CD14-positive monocyte (primary cell): Measurements from ENCODE around the gene KIDINS220. TPM values are rescaled to one million over a fixed set of nuclear protein-coding genes. Genes with fewer than 3 reads are reported as not detected.

ENCODE experiments used
- DNase-seq, 3 donors: peaks; one replicate each; pipeline ENCODE4 v3.0.0-alpha.2; 2011 to 2022
- H2AFZ ChIP-seq: 2 replicates; pipeline ENCODE4 v1.6.0; 2012; ENCODE audit warnings: mild to moderate bottlenecking, low read depth, low read length, inconsistent platforms; ENCODE audit not compliant: insufficient read depth, poor library complexity, severe bottlenecking
- H3K27ac ChIP-seq, 2 donors: 1 replicate in 1 of 2; 2 replicates in 1 of 2; pipeline ENCODE4 v1.5.1; 2012 to 2013; ENCODE audit warnings: low read length in 2 of 2, control low read depth in 1 of 2, inconsistent platforms in 1 of 2, low read depth in 1 of 2, mild to moderate bottlenecking in 1 of 2
- H3K27me3 ChIP-seq, 2 donors: one replicate each; pipeline versions ENCODE4 v1.6.0 to v1.6.1; 2011 to 2013; ENCODE audit warnings: low read length in 2 of 2; ENCODE audit not compliant: control insufficient read depth in 2 of 2, insufficient read depth in 2 of 2
- H3K36me3 ChIP-seq, 2 donors: replicated peaks in 1 of 2; 1 replicate in 1 of 2; 2 replicates in 1 of 2; pipeline versions ENCODE4 v1.5.1 to v1.6.1; 2012 to 2013; ENCODE audit warnings: low read length in 2 of 2, control low read depth in 1 of 2, inconsistent platforms in 1 of 2, mild to moderate bottlenecking in 1 of 2; ENCODE audit not compliant: insufficient read depth in 2 of 2, control insufficient read depth in 1 of 2
- H3K4me1 ChIP-seq, 2 donors: 1 replicate in 1 of 2; 2 replicates in 1 of 2; pipeline versions ENCODE4 v1.5.1 to v1.6.1; 2012 to 2013; ENCODE audit warnings: low read length in 2 of 2, control low read depth in 1 of 2, inconsistent platforms in 1 of 2, mild to moderate bottlenecking in 1 of 2, moderate library complexity in 1 of 2; ENCODE audit not compliant: insufficient read depth in 2 of 2, control insufficient read depth in 1 of 2
- H3K4me2 ChIP-seq: replicated peaks from 2 replicates; pipeline ENCODE3; 2012; ENCODE audit warnings: low read length, moderate library complexity, mild to moderate bottlenecking; ENCODE audit not compliant: poor library complexity, severe bottlenecking; ENCODE audit errors: extremely low read depth
- H3K4me3 ChIP-seq, 3 experiments: fragments of 200-600 bp in 1 of 3; sonication (generic) in 1 of 3; replicated peaks in 1 of 3; 1 replicate in 2 of 3; 2 replicates in 1 of 3; pipeline ENCODE4 v1.5.1; 2011 to 2013; ENCODE audit warnings: low read length in 3 of 3, mild to moderate bottlenecking in 3 of 3, control low read depth in 2 of 3, low read depth in 2 of 3, inconsistent platforms in 1 of 3, moderate library complexity in 1 of 3
- H3K79me2 ChIP-seq: 2 replicates; pipeline ENCODE4 v1.6.0; 2012; ENCODE audit warnings: mild to moderate bottlenecking, control low read depth, inconsistent platforms, low read length, moderate library complexity; ENCODE audit not compliant: insufficient read depth
- H3K9ac ChIP-seq: 2 replicates; pipeline ENCODE4 v1.6.0; 2017; ENCODE audit warnings: low read length, mild to moderate bottlenecking; ENCODE audit not compliant: insufficient read depth, poor library complexity, severe bottlenecking
- H3K9me3 ChIP-seq, 2 donors: replicated peaks in 1 of 2; 1 replicate in 1 of 2; 2 replicates in 1 of 2; pipeline versions ENCODE4 v1.5.1 to v1.6.1; 2012 to 2013; ENCODE audit warnings: low read length in 2 of 2, control low read depth in 1 of 2; ENCODE audit not compliant: control insufficient read depth in 1 of 2, insufficient read depth in 1 of 2
- H4K20me1 ChIP-seq: 2 replicates; pipeline ENCODE4 v1.6.0; 2012; ENCODE audit warnings: mild to moderate bottlenecking, low read length, control low read depth, moderate library complexity; ENCODE audit not compliant: insufficient read depth
- H3K27ac Mint-ChIP-seq, 7 donors: one replicate each; pipeline ENCODE4 v1.8.0; 2020; ENCODE audit warnings: mild to moderate bottlenecking in 7 of 7, mixed read lengths in 7 of 7, moderate library complexity in 6 of 7, inconsistent platforms in 2 of 7
- H3K27me3 Mint-ChIP-seq, 3 donors: one replicate each; pipeline ENCODE4 v1.8.0; 2021 to 2022; ENCODE audit warnings: low read depth in 3 of 3, mild to moderate bottlenecking in 3 of 3, mixed read lengths in 3 of 3, moderate library complexity in 3 of 3, inconsistent platforms in 1 of 3
- H3K36me3 Mint-ChIP-seq, 2 donors: one replicate each; pipeline ENCODE4 v1.8.0; 2020; ENCODE audit warnings: mixed read lengths in 2 of 2, inconsistent platforms in 1 of 2, mild to moderate bottlenecking in 1 of 2
- H3K4me1 Mint-ChIP-seq: one replicate; pipeline ENCODE4 v1.8.0; 2020; ENCODE audit warnings: mild to moderate bottlenecking, mixed read lengths
- H3K4me3 Mint-ChIP-seq, 2 donors: one replicate each; pipeline ENCODE4 v1.8.0; 2020; ENCODE audit warnings: mild to moderate bottlenecking in 2 of 2, mixed read lengths in 2 of 2, moderate library complexity in 1 of 2
- H3K9me3 Mint-ChIP-seq, 7 donors: one replicate each; pipeline ENCODE4 v1.8.0; 2020 to 2022; ENCODE audit warnings: mixed read lengths in 7 of 7, mild to moderate bottlenecking in 6 of 7, moderate library complexity in 6 of 7, inconsistent platforms in 2 of 7
- CTCF ChIP-seq: fragments of 200-600 bp; IDR thresholded peaks from one replicate; pipeline ENCODE4 v1.8.0; 2022; ENCODE audit warnings: antibody characterized with exemption, mild to moderate bottlenecking
- WGBS: methylation state at CpG from one replicate; pipeline ENCODE4 v1.1.5; 2013; ENCODE audit warnings: missing lambda C conversion rate; ENCODE audit not compliant: insufficient coverage; 5-methylcytosine and 5-hydroxymethylcytosine counted together
- intact Hi-C, 2 donors: fragments of 100-400 bp; cut with micrococcal nuclease; formaldehyde crosslinking; loops; one replicate each; pipeline versions ENCODE4 v1.15.0 to v1.15.1; 2023
- polyA plus RNA-seq, 3 donors: library from polyadenylated mRNA; depleted of rRNA in 1 of 3; unstranded in 2 of 3; stranded (reverse) in 1 of 3; fragments of 300-500 nt in 2 of 3; fragments of >200 nt in 1 of 3; fragmentation: Illumina TruSeq in 2 of 3; gene quantifications; 1 replicate in 2 of 3; 2 replicates in 1 of 3; pipeline ENCODE4 v1.2.3, GENCODE V29; 2012 to 2021

The KIDINS220 gene
- polyA plus RNA-seq, 3 donors = 12.1 to 26.7 (median 26.3) TPM

GRCh38 chr2:8847400-8847799 lies 10.0 kb upstream of the KIDINS220 start:
- Histone ChIP-seq H3K9me3 (no peaks in the 10 kb centered on the region), H3K27ac (no peak overlapping the region), H4K20me1 (no peaks in the 10 kb centered on the region), H3K9ac (no peak overlapping the region), H3K36me3 (no peaks in the 10 kb centered on the region), H3K79me2 (no peaks in the 10 kb centered on the region), H3K4me2 (no peak overlapping the region), H3K27me3 (no peaks in the 10 kb centered on the region), H2AFZ (no peak overlapping the region), H3K4me3 (no peak overlapping the region), H3K4me1 (peaks cover 2% of the 10 kb centered on the region in 2 donors)
- TF ChIP-seq CTCF = no peak
- Mint-ChIP-seq H3K9me3 (no peaks in the 10 kb centered on the region), H3K4me1 (peaks cover 7% of the 10 kb centered on the region), H3K36me3 (no peaks in the 10 kb centered on the region), H3K27ac (no peak overlapping the region), H3K4me3 (no peak overlapping the region), H3K27me3 (peaks cover 0 to 5% (median 2%) of the 10 kb centered on the region in 3 donors)
- DNase-seq = no peak
- WGBS = 100% methylated on average over 3 of the region's 6 CpGs
- intact Hi-C loops = no loop called here

- H3K4me2 ChIP-seq = no peak overlapping the region
- H3K4me3 ChIP-seq = no peak overlapping the region
- no peak overlapping the region for H3K9ac ChIP-seq
- H3K27me3 ChIP-seq = no peaks in the 10 kb centered on the region
- peaks cover 19% of the 10 kb centered on the region for H3K4me1 Mint-ChIP-seq
- no peaks in the 10 kb centered on the region for H3K36me3 Mint-ChIP-seq
- peaks cover 0 to 7% (median 2%) of the 10 kb centered on the region in 3 donors for H3K27me3 Mint-ChIP-seq
- peak; percentile 49 to 66 (median 59) for DNase-seq
- peak overlapping the region in 5 of 7 donors; percentile 20 to 38 (median 31) for H3K27ac Mint-ChIP-seq
- peaks cover 10% of the 10 kb centered on the region for H3K79me2 ChIP-seq
- H2AFZ ChIP-seq = peak overlapping the region; percentile 15
- H3K9me3 Mint-ChIP-seq = peaks cover 2 to 8% (median 5%) of the 10 kb centered on the region in 7 donors
- WGBS = 0% methylated on average over 4 of the region's 4 CpGs
- no peaks in the 10 kb centered on the region for H4K20me1 ChIP-seq
- H3K4me1 ChIP-seq = peaks cover 18% of the 10 kb centered on the region in 2 donors
- H3K27ac ChIP-seq = peak overlapping the region in 1 of 2 donors; percentile 54
- H3K36me3 ChIP-seq = no peaks in the 10 kb centered on the region
- intact Hi-C loops = no loop called here
- no peak overlapping the region for H3K4me3 Mint-ChIP-seq
- H3K9me3 ChIP-seq = no peaks in the 10 kb centered on the region
- TF ChIP-seq CTCF = no peak
Observed at GRCh38 chr2:8841932-8842331, 4.5 kb upstream of the KIDINS220 start.
